Heart left ventricle (tissue), 16 donors: ENCODE data around the gene S100A1. TPM values are rescaled to one million over a fixed set of nuclear protein-coding genes. Genes with fewer than 3 reads are reported as not detected.
A peak's percentile ranks its signal among the peaks of the same experiment; 100 is the strongest.

Experiments
- ATAC-seq, 4 donors: fragments of 200-7000 bp; cut with Tn5 transposase; one replicate each; pipeline ENCODE4 v1.9.1; 2020 to 2022; ENCODE audit warnings: moderate library complexity in 4 of 4, mild to moderate bottlenecking in 3 of 4, moderate number of reproducible peaks in 1 of 4
- DNase-seq, 5 donors: peaks; one replicate each; pipeline ENCODE4 v3.0.0-alpha.2; 2020
- H3K27ac ChIP-seq, 12 donors: fragments of 200-600 bp; sonication (generic) in 4 of 12; one replicate each; pipeline versions ENCODE4 v1.5.0 to v1.8.0; 2016 to 2022; ENCODE audit warnings: mild to moderate bottlenecking in 2 of 12
- H3K27me3 ChIP-seq, 9 donors: fragments of 200-600 bp; sonication (generic) in 2 of 9; one replicate each; pipeline versions ENCODE4 v1.5.1 to v1.8.0; 2016 to 2022; ENCODE audit warnings: mild to moderate bottlenecking in 3 of 9
- H3K36me3 ChIP-seq, 9 donors: fragments of 200-600 bp; sonication (generic) in 2 of 9; one replicate each; pipeline versions ENCODE4 v1.5.0 to v1.8.0; 2018 to 2022; ENCODE audit warnings: mild to moderate bottlenecking in 2 of 9
- H3K4me1 ChIP-seq, 12 donors: fragments of 200-600 bp; sonication (generic) in 4 of 12; one replicate each; pipeline versions ENCODE4 v1.5.0 to v1.8.0; 2016 to 2022; ENCODE audit warnings: mild to moderate bottlenecking in 3 of 12
- H3K4me3 ChIP-seq, 12 donors: fragments of 200-600 bp; sonication (generic) in 4 of 12; one replicate each; pipeline versions ENCODE4 v1.5.0 to v1.8.0; 2017 to 2022; ENCODE audit warnings: mild to moderate bottlenecking in 9 of 12, moderate library complexity in 4 of 12
- H3K9me3 ChIP-seq, 12 donors: fragments of 200-600 bp; sonication (generic) in 4 of 12; one replicate each; pipeline versions ENCODE4 v1.5.0 to v1.8.0; 2016 to 2022; ENCODE audit warnings: mild to moderate bottlenecking in 1 of 12
- CTCF ChIP-seq, 12 donors: fragments of 200-600 bp; sonication (generic) in 4 of 12; IDR thresholded peaks; one replicate each; pipeline versions ENCODE4 v1.5.0 to v1.8.0; 2018 to 2022; ENCODE audit warnings: antibody characterized with exemption in 12 of 12, mild to moderate bottlenecking in 5 of 12
- POLR2A ChIP-seq, 2 donors: fragments of 450-650 bp; IDR thresholded peaks; one replicate each; pipeline ENCODE4 v1.6.1; 2017; ENCODE audit warnings: antibody characterized with exemption in 2 of 2, mild to moderate bottlenecking in 2 of 2, moderate library complexity in 2 of 2
- WGBS, 4 donors: extraction: QIAGEN DNeasy Blood & Tissue Kit in 2 of 4; methylation state at CpG; one replicate each; pipeline versions ENCODE4 v1.1.5 to v1.1.7; 2013 to 2018; 5-methylcytosine and 5-hydroxymethylcytosine counted together
- intact Hi-C, 10 donors: fragments of 100-400 bp; cut with DNase I; formaldehyde crosslinking; loops; one replicate each; pipeline versions ENCODE4 v1.11.1 to v1.14.2; 2022
- polyA plus RNA-seq, 2 donors: library from polyadenylated mRNA; stranded (reverse); fragments of 200-250 nt; gene quantifications; one replicate each; pipeline ENCODE4 v1.2.3, GENCODE V29; 2013
- total RNA-seq, 9 donors: library from RNA; depleted of rRNA in 2 of 9; stranded (reverse); fragments of >200 nt in 2 of 9; fragmentation: NEBNext Ultra II Directional in 3 of 9; extraction: Animal tissue kit (Norgen Biotek cat#: 25700) in 3 of 9; gene quantifications; one replicate each; pipeline versions ENCODE4 v1.1.0 to v1.2.4, GENCODE V29; 2016 to 2023
- donor health status: ischemic (EF 13 %, LVEDD 7.1; RV severe dilation, severe dysfunction).
- donor health status: healthy with polysubstance abuse.
- donor health status: DM: no; HTN: yes; CAD: no.
- donor health status: DM: no; HTN: no; CAD: no.
- donor health status: ischemic (EF 25% LVEDD 6.9; RV normal size, moderate dysfunction).
- donor health status: ischemic (EF 25% LVEDD 5.7; RV mildly dilated, moderate dysfunction).
- donor health status: healthy.
- donor health status: DM: yes; HTN: yes; CAD: no.
- donor health status: ischemic (EF 35%, LVEDD 5.7; RV mildly dilated, moderate dysfunction).
- donor health status: nonischemic (EF 11% LVEDD 7.7; RV severe dilation, severe dysfunction).
- donor health status: DM: yes; HTN: yes; CAD: no.
- donor health status: PGD.
- donor health status: ischemic (EF 29% LVEDD 5.4; RV normal size, mild dysfunction).
- donor health status: nonischemic (EF 23%, LVEDD 6.1; RV moderate dilation, normal function).

Gene S100A1
- total and polyA plus RNA-seq, 11 donors: 752 to 3,565 (median 2,114) TPM

- intact Hi-C loops: no loop called here
Observed at GRCh38 chr1:153640861-153641260, 12.6 kb downstream of the S100A1 start.

GRCh38 chr1:153642161-153642560, 13.9 kb downstream of the S100A1 start:
- peaks cover 0 to 100% (median 96%) of the 10 kb centered on the region in 9 donors for H3K36me3 ChIP-seq
- intact Hi-C loops: no loop called here
- H3K4me3 ChIP-seq: no peak overlapping the region
- ATAC-seq (peak in 1 of 4 donors; percentile 16), DNase-seq (no peak)
- no peaks in the 10 kb centered on the region for H3K9me3 ChIP-seq
- peaks cover 4 to 74% (median 57%) of the 10 kb centered on the region in 12 donors for H3K4me1 ChIP-seq
- 66 to 82% (median 79%) methylated on average over 11 of the region's 11 CpGs for WGBS, 4 donors
- H3K27me3 ChIP-seq: no peaks in the 10 kb centered on the region
- TF ChIP-seq CTCF (IDR thresholded peaks at IDR 0.05): no peak
- no peak for TF ChIP-seq POLR2A (IDR thresholded peaks at IDR 0.05)
- peak overlapping the region in 4 of 12 donors; percentile 4 to 30 (median 21) for H3K27ac ChIP-seq

More at GRCh38 chr1:153640861-153641260, 12.6 kb downstream of the S100A1 start:
- Histone ChIP-seq H3K27me3 (no peaks in the 10 kb centered on the region), H3K4me3 (no peak overlapping the region), H3K36me3 (peaks cover 0 to 100% (median 99%) of the 10 kb centered on the region in 9 donors), H3K27ac (peak overlapping the region in 4 of 12 donors; percentile 18 to 99 (median 39)), H3K4me1 (peaks cover 4 to 87% (median 65%) of the 10 kb centered on the region in 12 donors), H3K9me3 (no peaks in the 10 kb centered on the region)
- DNase-seq (no peak), ATAC-seq (no peak)
- WGBS, 4 donors: 45 to 55% (median 53%) methylated on average over 6 of the region's 6 CpGs
- TF ChIP-seq CTCF (IDR thresholded peaks at IDR 0.05) (no peak), POLR2A (IDR thresholded peaks at IDR 0.05) (no peak)

- intact Hi-C loops: no loop called here
- peak overlapping the region in 3 of 12 donors; percentile 6 to 11 (median 9) for H3K27ac ChIP-seq
- no peak overlapping the region for H3K4me3 ChIP-seq
- DNase-seq: no peak
- peaks cover 4 to 68% (median 52%) of the 10 kb centered on the region in 12 donors for H3K4me1 ChIP-seq
- no peak for ATAC-seq
- H3K27me3 ChIP-seq: no peaks in the 10 kb centered on the region
- no peaks in the 10 kb centered on the region for H3K9me3 ChIP-seq
- WGBS, 4 donors: 90 to 93% (median 91%) methylated on average over 11 of the region's 11 CpGs
- TF ChIP-seq CTCF (IDR thresholded peaks at IDR 0.05) (no peak), POLR2A (IDR thresholded peaks at IDR 0.05) (no peak)
- peaks cover 0 to 95% (median 87%) of the 10 kb centered on the region in 9 donors for H3K36me3 ChIP-seq
Observed at GRCh38 chr1:153643100-153643499, 14.9 kb downstream of the S100A1 start.

- Histone ChIP-seq H3K36me3 (peaks cover 0 to 88% (median 80%) of the 10 kb centered on the region in 9 donors), H3K9me3 (no peaks in the 10 kb centered on the region), H3K4me3 (no peak overlapping the region), H3K27me3 (no peaks in the 10 kb centered on the region), H3K4me1 (peaks cover 4 to 62% (median 49%) of the 10 kb centered on the region in 12 donors), H3K27ac (peak overlapping the region in 9 of 12 donors; percentile 9 to 61 (median 36))
- intact Hi-C loops: no loop called here
- no peak for TF ChIP-seq POLR2A (IDR thresholded peaks at IDR 0.05)
- no peak for TF ChIP-seq CTCF (IDR thresholded peaks at IDR 0.05)
- DNase-seq: no peak
- ATAC-seq: no peak
Observed at GRCh38 chr1:153643816-153644215, 15.6 kb downstream of the S100A1 start.
